8988T (cell line): ENCODE results near the gene SMYD4.
"Not testable (repeated sequence)": the region's sequence is repeated elsewhere in the genome, so short reads cannot be mapped to it uniquely, and the experiment has no call there.

Source experiments
- DNase-seq: peaks from one replicate; pipeline ENCODE4 v3.0.0; 2011

The SMYD4 gene

DNA sequence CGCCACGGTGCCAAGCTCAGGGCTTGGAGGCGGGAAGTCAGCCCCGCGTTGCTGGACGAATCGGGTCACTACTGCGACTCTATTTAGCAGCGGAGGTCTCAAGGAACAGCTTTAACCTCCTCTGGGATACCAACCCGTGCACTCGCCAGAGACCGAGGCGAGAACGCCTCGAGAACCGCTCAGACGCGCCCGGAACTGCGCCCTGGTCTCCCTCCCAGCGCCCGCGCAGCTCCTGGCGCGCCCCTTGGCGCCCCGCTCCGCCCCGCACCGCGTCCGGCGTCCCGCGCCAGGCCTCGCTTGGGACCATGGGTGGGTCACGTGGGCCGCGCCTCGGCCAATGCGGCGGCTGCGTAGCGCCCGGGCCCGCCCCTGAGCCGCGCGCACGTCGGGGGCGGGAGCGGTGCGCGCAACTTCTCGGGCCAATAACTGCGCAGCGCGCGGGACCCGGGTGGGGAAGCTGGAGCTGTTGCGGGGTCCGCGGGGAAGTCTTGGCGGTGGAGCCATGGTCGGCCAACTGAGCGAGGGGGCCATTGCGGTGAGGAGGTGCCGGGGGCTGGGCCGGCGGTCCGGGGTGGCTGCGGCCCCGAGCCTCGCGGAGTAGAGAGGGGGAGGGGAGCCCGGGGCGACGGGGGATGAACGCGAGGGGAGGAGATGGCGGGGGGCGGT lies at the start of gene SMYD4, which contains the start of gene RPA1:
Gene SMYD4, minus strand, starts transcription at position 311 of the 666 bp plus-strand sequence. CDS start 1,908 bp downstream, outside the sequence.
Gene RPA1, plus strand, starts transcription at position 414 of the 666 bp plus-strand sequence. Its CDS starts 89 bp downstream, at position 503.
- DNase-seq = peak; percentile 82

DNA sequence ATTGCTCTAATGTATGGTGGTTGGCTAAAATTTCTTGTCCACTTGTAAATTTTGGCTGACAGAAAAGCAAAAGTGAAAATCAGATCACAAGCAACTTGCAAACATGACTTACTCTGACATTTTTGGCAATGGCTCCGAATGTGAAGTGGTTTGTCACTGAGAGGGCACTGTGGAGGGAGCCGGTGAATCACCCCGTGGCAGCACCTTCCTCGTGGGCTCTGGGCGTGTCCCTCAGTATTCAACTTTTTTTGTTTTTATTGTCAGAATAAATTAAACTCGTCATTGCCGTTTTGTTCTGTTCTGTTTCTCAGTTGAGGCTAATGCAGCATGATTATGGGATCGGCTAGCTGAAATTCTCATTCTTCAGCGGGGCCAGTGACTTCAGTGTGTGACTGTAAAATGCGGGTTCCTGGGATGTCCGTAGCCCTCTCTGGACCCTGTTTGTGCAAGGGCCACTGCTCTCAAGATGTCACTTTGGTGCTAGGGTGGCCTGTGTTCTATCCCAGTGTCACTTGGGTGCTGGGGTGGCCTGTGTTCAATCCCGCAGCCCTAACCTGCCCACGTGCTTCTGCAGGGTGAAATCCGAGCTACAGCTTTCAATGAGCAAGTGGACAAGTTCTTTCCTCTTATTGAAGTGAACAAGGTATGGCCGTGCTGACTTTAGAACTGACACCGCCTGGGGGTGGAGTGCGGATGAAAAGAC lies 48.9 kb upstream of the SMYD4 start:
- no peak for DNase-seq

GRCh38 chr17:1875597-1875996 lies 45.9 kb upstream of the SMYD4 start:
- DNase-seq = no peak

- no peak for DNase-seq
These were observed 43.7 kb upstream of the SMYD4 start for GRCh38 chr17:1873418-1873817.

DNA sequence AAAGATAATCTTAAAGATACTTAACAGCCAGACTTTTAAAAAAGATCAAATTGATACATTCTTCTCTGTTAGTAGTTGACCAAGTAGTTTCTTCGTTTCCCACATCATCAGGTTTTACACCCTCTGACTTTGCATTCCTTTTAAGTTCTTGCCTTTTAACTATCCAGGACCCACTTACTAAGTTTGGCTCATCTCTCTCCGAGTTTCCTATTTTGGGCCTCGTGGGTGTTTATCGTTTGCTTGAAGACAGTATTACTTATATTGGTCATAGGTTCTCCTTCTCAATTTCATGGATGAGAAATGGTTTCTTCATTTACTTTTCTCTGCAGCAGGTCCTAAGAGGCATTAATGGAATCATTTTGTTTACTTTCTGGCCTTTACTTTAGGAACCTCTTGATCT lies 43.3 kb upstream of the SMYD4 start:
- no peak for DNase-seq

GRCh38 chr17:1872254-1872653 lies 42.6 kb upstream of the SMYD4 start:
- DNase-seq = no peak

DNA sequence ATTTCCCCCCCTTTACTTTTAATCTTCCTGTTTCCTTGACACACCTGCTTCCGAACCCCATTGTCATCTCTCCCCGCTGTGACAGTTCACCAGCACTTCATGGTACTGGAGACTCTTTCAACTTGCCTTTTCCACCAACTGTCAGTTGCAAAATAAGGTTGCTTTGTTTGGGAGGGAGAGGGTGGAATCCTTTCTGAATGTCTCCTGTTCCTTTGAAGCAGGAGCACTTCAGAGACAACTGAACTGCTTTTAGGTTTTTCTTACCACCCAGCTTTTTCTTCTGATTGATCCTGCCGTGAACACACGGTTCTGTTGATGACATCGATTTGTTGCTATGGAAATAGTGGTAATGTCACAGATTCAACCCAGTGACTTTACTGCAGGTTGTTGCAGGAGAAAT lies 42.1 kb upstream of the SMYD4 start:
- no peak for DNase-seq

DNA sequence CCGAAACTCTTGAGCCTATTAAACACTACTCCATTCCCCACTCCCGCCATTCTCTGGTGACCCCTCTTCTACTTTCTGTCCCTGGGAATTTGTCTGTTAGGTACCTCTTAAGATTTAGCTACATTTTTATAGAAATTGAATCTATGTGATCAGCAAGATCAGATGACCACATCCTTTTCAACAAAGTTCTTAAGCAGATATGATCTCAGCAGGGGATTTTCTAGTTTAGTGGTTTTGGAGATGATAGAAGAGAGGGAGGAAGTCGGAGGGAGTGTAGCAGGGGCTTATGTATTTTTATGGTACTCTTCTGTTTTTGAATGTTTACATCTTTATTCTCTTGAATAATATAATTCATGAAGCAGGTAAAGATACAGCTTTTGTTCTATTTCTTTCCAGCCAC lies 40.9 kb upstream of the SMYD4 start:
- no peak for DNase-seq

DNA sequence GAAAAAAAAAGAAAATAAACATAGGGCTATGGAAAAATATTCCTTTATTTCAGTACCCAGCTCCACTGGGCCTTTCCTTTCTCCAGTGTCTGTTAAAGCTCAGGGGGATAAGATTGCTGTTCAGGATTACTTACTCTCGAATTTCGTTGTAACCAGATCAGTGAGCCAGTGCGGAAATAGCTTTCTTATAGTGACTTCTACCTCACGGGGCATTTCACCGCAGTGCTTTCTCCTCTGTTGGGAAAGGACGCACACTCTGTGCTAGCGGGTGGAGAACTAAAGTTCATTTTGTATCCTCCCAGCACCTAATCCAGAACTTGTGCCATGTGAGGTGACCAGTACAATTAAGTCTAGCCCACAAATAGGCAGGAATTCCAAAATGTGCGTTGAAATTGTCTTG lies 38.4 kb upstream of the SMYD4 start:
- no peak for DNase-seq

GRCh38 chr17:1867307-1867706 lies 37.6 kb upstream of the SMYD4 start:
- no peak for DNase-seq

DNA sequence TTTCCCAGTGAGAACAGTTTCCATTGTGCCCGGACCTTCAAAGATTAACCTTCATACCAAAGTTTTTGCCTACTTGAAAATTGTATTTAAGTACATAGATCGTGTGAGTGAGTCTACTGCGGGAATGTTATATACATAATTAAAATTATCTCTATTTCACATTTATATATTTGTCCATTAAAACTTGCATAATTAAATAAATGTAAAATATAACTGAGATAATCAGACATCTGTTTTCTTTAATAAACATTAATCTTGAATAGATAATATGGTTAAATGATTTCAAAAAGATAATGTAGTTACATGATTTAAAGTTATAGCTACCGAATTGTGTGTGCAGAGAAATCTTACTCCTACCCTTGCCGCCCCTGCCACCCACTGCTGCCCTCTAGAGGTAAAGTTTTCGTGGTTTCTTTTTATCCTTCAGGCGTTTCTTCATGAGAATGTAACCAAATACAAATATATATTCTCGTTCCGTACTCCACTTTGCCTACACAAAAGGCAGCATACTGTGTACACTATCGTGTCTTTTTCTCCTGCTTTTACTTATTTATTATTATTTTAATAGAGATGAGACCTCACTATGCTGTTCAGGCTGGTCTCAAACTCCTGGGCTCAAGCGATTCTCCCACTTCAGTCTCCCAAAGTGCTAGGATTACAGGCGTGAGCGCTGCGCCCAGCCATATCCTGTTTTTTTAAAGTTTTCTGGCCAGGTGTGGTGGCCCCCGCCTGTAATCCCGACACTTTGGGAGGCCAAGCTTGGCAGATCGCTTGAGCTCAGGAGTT lies 35.7 kb upstream of the SMYD4 start:
- no peak for DNase-seq

DNA sequence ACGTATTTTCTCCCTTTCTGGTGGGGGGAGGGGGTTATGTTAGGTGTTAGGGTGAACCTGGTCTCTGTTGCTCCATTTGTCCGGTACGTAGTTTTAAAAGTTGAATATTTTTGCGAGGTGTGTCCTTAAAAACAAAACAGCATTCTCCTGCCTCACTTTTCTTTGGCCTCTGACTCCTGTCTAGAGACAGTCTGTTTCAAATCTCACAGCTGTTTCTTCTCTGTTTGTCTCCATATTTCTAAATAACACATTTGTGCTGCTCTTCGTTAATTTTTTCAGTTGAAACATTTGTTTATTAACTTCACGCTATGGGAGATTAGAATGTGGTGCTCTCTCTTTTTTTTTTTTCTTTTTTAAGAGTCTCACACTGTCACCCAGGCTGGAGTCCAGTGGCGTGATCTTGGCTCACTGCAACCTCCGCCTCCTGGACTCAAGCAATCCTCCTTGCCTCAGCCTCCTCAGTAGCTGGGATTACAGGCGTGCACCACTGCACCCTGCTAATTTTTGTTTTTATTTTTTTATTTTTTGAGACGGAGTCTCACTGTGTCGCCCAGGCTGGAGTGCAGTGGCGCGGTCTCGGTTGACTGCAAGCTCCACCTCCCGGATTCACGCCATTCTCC lies 31.8 kb upstream of the SMYD4 start:
- no peak for DNase-seq

- DNase-seq = no peak
These were observed 31.3 kb upstream of the SMYD4 start for GRCh38 chr17:1860978-1861377.

DNA sequence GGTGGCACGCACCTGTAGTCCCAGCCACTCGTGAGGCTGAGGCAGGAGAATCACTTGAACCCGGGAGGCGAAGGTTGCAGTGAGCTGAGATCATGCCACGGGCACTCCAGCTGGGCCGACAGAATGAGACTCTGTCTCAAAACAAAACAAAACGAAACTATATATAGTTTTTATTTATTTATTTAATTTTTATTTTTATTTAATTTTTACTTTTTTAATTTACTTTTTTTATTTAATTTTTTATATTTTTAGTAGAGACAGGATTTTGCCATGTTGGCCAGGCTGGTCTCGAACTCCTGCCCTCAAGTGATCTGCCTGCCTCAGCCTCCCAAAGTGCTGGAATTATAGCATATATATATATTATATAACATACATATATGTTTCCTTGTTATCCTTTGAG lies 26.8 kb upstream of the SMYD4 start:
- not testable (repeated sequence) for DNase-seq

DNA sequence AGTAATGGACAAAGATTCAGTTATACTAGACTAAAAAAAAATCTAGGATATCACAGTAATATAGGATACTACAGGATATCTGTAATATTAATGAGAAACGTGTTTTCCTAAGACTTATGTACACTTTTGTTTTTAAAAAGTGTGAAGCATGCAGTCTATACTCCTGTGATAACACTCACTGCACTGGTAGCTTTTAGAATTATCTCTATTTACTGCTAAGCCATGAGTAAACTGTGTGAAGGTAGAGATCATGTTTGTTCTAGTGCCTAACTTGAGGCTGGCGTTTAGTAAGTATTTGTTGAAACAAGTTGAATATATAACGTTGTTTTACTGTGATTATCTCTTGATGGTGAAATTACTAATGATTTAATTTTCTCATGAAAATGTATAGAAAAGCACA lies 24.0 kb upstream of the SMYD4 start:
- no peak for DNase-seq

- no peak for DNase-seq
These were observed 22.6 kb upstream of the SMYD4 start for GRCh38 chr17:1852327-1852726.

DNA sequence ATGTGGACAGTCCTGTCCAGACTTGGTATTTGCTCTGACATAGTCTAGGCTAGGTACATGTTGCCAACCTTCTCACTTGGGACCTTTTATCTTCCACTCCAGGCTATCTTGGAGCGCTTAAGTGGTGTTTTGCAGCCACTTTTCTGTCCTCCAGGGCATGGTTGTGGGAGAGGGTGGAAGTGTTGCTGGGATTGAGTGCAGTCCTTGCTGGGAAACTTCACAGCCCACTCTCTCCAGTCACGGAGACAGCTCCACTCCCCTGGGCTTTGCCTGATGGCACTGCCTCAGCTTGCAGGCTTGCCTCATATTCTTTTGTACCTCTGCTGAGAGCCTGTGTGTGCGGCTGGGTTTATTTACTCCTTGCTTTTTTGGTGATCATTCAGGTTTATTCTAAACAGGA lies 17.5 kb upstream of the SMYD4 start:
- no peak for DNase-seq

- no peak for DNase-seq
These were observed 14.2 kb upstream of the SMYD4 start for GRCh38 chr17:1843947-1844346.

GRCh38 chr17:1839516-1839915 lies 9.8 kb upstream of the SMYD4 start:
- no peak for DNase-seq

DNA sequence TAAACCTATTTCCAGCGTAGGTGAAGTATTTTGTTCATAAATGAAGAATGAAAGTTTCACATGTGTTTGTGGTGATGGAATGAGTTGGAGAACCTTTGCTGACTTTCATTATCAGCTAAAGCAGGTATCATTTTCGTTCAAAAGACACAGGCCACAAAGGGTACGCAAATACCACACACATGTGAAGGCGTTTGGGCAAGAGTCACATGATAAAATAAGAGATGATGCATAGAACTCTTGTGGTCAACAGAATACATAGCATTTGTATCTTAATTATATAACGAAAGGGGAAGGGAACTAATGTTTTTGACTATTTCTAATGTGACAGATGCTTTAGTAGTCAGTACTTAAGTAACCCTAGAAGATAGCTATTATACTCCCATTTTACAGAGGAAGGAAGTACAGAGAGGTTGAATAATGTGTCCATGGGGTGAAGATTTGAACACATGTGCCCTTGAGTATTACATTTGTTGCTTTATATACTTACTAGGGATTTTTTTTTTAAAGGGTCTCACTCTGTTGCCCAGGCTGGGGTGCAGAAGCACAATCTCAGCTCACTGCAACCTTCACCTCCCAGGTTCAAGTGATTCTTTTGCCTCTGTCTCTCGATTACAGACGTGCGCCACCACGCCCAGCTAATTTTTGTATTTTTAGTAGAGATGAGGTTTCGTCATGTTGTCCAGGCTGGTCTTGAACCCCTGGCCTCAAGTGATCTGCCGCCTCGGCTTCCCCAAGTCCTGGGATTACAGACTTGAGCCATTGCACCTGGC lies 4.9 kb upstream of the SMYD4 start:
- no peak for DNase-seq

DNA sequence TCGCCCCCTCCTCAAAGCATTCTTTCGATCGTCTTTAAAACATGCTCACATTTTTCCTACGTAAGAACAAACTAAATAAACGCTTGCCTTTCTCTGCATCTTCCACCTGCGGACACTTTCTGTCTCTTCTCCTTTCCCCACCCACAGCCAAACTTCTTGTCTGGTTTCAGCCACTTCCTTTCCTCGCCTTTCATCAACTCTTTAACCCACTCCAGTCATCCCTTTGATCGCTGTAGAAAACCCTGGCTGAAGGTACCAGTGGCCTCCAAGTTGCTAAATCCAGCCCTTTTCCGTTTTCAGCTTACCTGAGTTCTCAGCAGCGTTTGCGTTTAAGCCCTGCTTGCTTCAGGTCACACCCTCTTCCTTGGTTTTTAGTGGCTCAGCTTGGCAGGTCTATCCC lies 586 bp upstream of the SMYD4 start:
- no peak for DNase-seq

DNA sequence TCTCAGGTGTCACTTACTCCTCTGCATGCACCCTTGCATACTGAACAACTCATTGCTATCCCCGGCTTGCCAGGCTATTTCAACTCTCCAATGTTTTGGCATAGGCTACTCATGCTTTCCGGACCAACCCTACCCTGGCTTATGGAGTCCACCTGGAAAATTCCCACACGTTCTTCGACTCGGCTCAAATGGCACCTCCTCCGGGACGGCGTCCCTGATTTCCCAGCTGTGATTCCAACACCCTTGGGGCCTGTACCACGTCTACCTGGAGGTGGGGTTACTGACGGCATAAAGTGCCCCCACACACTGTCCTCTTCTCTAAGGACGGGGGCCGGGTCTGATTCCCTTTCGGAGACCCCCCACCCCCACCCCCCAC lies 498 bp downstream of the SMYD4 start:
- no peak for DNase-seq
